Measurements from ENCODE around the gene GPX3.

DNA sequence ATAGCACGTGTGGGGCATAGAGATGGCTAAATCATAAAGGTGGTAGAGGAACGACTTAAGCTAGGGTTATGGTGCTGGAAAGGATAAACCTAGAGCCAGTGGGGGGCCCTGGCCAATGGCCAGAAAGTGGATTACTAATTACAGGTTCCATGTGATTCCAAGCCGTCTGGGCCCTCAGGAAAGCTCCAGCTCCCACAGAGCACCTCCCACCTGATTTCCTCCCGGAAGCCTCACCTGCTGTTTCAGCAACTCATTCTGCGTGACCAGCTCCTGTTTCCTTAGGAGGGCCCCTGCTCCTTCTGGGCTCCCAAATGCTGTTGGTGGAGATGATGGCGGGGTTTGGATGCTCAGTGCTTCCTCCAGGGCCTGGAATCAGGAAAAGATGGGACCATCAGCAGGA lies 16.2 kb downstream of the GPX3 start:
- no peak for TF ChIP-seq POLR2A (IDR thresholded peaks at IDR 0.05)
- TF ChIP-seq, protein P1, sequence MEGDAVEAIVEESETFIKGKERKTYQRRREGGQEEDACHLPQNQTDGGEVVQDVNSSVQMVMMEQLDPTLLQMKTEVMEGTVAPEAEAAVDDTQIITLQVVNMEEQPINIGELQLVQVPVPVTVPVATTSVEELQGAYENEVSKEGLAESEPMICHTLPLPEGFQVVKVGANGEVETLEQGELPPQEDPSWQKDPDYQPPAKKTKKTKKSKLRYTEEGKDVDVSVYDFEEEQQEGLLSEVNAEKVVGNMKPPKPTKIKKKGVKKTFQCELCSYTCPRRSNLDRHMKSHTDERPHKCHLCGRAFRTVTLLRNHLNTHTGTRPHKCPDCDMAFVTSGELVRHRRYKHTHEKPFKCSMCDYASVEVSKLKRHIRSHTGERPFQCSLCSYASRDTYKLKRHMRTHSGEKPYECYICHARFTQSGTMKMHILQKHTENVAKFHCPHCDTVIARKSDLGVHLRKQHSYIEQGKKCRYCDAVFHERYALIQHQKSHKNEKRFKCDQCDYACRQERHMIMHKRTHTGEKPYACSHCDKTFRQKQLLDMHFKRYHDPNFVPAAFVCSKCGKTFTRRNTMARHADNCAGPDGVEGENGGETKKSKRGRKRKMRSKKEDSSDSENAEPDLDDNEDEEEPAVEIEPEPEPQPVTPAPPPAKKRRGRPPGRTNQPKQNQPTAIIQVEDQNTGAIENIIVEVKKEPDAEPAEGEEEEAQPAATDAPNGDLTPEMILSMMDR (IDR thresholded peaks at IDR 0.05): no peak
- no peak for TF ChIP-seq EP300 (IDR thresholded peaks at IDR 0.05)
